Amygdala (tissue), 56 donors: ENCODE data around the gene RAD52.
"Not testable (repeated sequence)": the region's sequence is repeated elsewhere in the genome, so short reads cannot be mapped to it uniquely, and the experiment has no call there.

ENCODE experiments used
- DNase-seq, 56 donors: peaks; one replicate each; lab custom pipeline; 2025; lab: John Stamatoyannopoulos, UW

RAD52 gene

GRCh38 chr12:968545-968944 lies 19.1 kb upstream of the RAD52 start:
- no peak for DNase-seq

- no peak for DNase-seq
Measured at GRCh38 chr12:967641-968040, 18.1 kb upstream of the RAD52 start.

GRCh38 chr12:966724-967123 lies 17.2 kb upstream of the RAD52 start:
- DNase-seq, result no peak

- no peak for DNase-seq
Measured at GRCh38 chr12:958588-959123, 9.2 kb upstream of the RAD52 start.

GRCh38 chr12:955939-956338 lies 6.4 kb upstream of the RAD52 start:
- no peak for DNase-seq

- DNase-seq, result no peak
Measured at GRCh38 chr12:954741-955140, 5.2 kb upstream of the RAD52 start.

GRCh38 chr12:953776-954175 lies 4.3 kb upstream of the RAD52 start:
- DNase-seq, result no peak

GRCh38 chr12:951176-951575 lies 1.7 kb upstream of the RAD52 start:
- no peak for DNase-seq

GRCh38 chr12:948238-948637 lies 1.3 kb downstream of the RAD52 start:
- no peak for DNase-seq

GRCh38 chr12:946631-947030 lies 2.9 kb downstream of the RAD52 start:
- DNase-seq, result no peak

GRCh38 chr12:946212-946611 lies 3.3 kb downstream of the RAD52 start:
- no peak for DNase-seq

GRCh38 chr12:944211-944610 lies 5.3 kb downstream of the RAD52 start:
- DNase-seq, result no peak

- DNase-seq, result no peak
Measured at GRCh38 chr12:943051-943450, 6.4 kb downstream of the RAD52 start.

GRCh38 chr12:938810-939209 lies 10.7 kb downstream of the RAD52 start:
- DNase-seq, result no peak

GRCh38 chr12:936377-937345 lies 12.8 kb downstream of the RAD52 start:
- DNase-seq, result no peak

- DNase-seq, result not testable (repeated sequence)
Measured at GRCh38 chr12:935891-936290, 13.6 kb downstream of the RAD52 start.

GRCh38 chr12:931591-931990 lies 17.9 kb downstream of the RAD52 start:
- no peak for DNase-seq

GRCh38 chr12:931060-931459 lies 18.4 kb downstream of the RAD52 start:
- no peak for DNase-seq

GRCh38 chr12:926641-927040 lies 22.9 kb downstream of the RAD52 start:
- DNase-seq, result no peak

GRCh38 chr12:922285-922684 lies 27.2 kb downstream of the RAD52 start:
- no peak for DNase-seq

- DNase-seq, result no peak
Measured at GRCh38 chr12:920676-921075, 28.8 kb downstream of the RAD52 start.
